ENCODE measurements around the gene HYAL1. TPM values are rescaled to one million over a fixed set of nuclear protein-coding genes. Genes with fewer than 3 reads are reported as not detected.

The HYAL1 gene
- total RNA-seq, 1 donor from 2014 or later = 0.47 TPM

DNA sequence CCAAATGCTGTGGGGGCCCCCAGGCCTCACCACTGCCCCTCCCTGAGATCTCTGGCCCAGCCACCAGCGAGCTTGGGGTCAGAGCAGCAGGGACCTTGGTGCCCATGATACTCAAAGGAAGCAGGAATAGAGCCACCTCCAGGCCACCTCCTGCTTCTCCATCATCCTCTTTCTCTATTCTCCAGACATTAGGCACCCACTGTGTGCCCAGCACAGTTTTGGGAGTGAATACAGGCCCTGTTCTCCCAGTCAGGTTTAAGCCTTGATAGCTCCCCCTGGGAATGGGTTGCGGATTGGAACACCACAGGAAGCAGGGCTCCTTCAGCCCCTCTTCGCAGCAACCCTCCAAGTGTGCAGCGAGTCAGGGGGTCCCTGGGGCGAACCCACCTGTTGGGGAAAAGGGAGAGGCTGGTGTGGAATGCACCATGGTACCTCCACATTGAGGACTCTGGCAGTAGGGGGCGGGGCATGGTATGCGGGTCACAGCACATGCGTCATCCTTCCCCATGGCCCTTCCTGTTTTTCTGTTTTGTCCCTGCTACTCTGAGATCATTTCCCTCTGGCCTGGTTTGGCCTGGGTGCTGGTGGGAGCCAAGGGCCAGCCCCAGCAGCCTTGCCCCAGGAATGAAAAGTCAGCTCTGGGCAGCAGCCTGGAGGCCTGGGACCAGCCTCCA, 48.7 kb downstream of the HYAL1 start:
- ATAC-seq (ENCODE audit: low read depth) (no peak), DNase-seq (no peak)
- Mint-ChIP-seq H3K27me3 (no peaks in the 10 kb centered on the region), H3K9me3 (no peaks in the 10 kb centered on the region), H3K27ac (no peak overlapping the region), H3K36me3 (ENCODE audit: low read depth) (peaks cover 77% of the 10 kb centered on the region), H3K4me1 (peaks cover 27% of the 10 kb centered on the region), H3K4me3 (no peak overlapping the region)
- CTCF ChIA-PET = interaction anchor here (2.6 kb wide), 1 partner anchor 8 kb away, joined by 11 read pairs; no protein-coding TSS in a partner anchor
- TF ChIP-seq, protein P1, sequence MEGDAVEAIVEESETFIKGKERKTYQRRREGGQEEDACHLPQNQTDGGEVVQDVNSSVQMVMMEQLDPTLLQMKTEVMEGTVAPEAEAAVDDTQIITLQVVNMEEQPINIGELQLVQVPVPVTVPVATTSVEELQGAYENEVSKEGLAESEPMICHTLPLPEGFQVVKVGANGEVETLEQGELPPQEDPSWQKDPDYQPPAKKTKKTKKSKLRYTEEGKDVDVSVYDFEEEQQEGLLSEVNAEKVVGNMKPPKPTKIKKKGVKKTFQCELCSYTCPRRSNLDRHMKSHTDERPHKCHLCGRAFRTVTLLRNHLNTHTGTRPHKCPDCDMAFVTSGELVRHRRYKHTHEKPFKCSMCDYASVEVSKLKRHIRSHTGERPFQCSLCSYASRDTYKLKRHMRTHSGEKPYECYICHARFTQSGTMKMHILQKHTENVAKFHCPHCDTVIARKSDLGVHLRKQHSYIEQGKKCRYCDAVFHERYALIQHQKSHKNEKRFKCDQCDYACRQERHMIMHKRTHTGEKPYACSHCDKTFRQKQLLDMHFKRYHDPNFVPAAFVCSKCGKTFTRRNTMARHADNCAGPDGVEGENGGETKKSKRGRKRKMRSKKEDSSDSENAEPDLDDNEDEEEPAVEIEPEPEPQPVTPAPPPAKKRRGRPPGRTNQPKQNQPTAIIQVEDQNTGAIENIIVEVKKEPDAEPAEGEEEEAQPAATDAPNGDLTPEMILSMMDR (IDR thresholded peaks at IDR 0.05) = no peak
- intact Hi-C loops (cut with micrococcal nuclease) = no loop called here
- POLR2A ChIA-PET = interaction anchor here (0.6 kb wide), 1 partner anchor 1198 kb away, joined by 3 read pairs; no protein-coding TSS in a partner anchor

DNA sequence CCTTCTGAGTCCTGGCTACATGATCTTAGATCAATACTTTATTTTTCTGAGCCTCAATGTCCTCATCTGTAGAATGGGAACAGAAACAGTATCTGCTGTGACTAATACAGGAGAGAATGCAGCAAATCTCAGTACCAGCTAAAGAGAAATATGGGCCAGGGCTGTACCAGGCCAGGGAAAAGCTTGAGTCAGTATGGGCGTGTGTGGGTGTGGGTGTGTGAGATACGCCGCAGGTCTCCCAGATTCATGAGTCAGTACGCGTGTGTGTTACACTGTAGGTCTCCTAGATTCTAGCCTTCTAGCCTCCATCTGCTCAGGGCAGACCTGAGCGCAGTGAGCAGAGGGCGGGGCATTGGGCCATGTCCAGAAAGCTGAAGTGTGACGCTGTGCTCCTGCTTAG, 52.2 kb downstream of the HYAL1 start:
- Mint-ChIP-seq H3K9me3 (no peaks in the 10 kb centered on the region), H3K4me1 (peaks cover 49% of the 10 kb centered on the region), H3K4me3 (no peak overlapping the region), H3K36me3 (ENCODE audit: low read depth) (peaks cover 56% of the 10 kb centered on the region), H3K27ac (peak overlapping the region; percentile 30), H3K27me3 (no peaks in the 10 kb centered on the region)
- intact Hi-C loops (cut with micrococcal nuclease) = no loop called here
- DNase-seq (no peak), ATAC-seq (ENCODE audit: low read depth) (no peak)
- CTCF ChIA-PET = interaction anchor here (3.5 kb wide), 1 partner anchor 57 kb away, joined by 15 read pairs; no protein-coding TSS in a partner anchor
- TF ChIP-seq, protein P1 (IDR thresholded peaks at IDR 0.05) = no peak
- POLR2A ChIA-PET = no interaction called here

DNA sequence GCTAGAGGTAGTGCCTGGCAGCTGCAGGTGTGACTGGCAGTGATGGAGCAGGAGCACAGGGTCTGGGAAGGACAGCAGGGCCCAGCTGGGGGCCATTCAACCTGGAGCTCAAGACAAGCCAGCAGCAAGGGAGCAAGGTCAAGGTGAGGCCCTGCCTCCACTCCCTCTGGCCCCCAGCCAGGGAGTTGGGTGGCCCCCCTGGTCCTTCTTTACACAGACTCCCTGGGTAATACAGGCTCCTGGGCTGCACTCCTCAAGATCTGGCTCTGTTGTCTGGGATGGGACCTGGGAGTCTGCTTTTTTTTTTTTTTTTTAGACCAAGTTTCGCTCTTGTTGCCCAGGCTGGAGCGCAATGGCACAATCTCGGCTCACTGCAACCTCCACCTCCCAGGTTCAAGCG, 52.9 kb downstream of the HYAL1 start:
- ChIA-PET POLR2A (interaction anchor here (0.8 to 1.0 kb wide), 2 partner anchors 13 to 15 kb away, joined by 3 read pairs; partner anchors contain the start of gene GNAI2), CTCF (interaction anchor here (3.5 to 5.2 kb wide), 3 partner anchors 9 to 56 kb away, joined by 15 to 104 read pairs (median 34); no protein-coding TSS in a partner anchor)
- Mint-ChIP-seq H3K4me1 (peaks cover 56% of the 10 kb centered on the region), H3K9me3 (no peaks in the 10 kb centered on the region), H3K4me3 (no peak overlapping the region), H3K27me3 (no peaks in the 10 kb centered on the region), H3K27ac (no peak overlapping the region), H3K36me3 (ENCODE audit: low read depth) (peaks cover 53% of the 10 kb centered on the region)
- DNase-seq (no peak), ATAC-seq (ENCODE audit: low read depth) (no peak)
- intact Hi-C loops (cut with micrococcal nuclease) = no loop called here
- TF ChIP-seq, protein P1 (IDR thresholded peaks at IDR 0.05) = no peak

Other genes with a start within 250 kb of the HYAL1 start
- 261 and 316 TPM in 2 replicates for gene RBM5, start 214.7 kb downstream of the HYAL1 start, total RNA-seq
- gene SEMA3F, start 148.2 kb downstream of the HYAL1 start, total RNA-seq = 0.34 TPM in 1 of 2 replicates, not detected in the other
- not detected in 2 replicates for gene GNAT1, start 112.0 kb downstream of the HYAL1 start, total RNA-seq
- not detected in 2 replicates for gene SLC38A3, start 98.3 kb downstream of the HYAL1 start, total RNA-seq
- 281 and 295 TPM in 2 replicates for gene GNAI2, start 67.4 kb downstream of the HYAL1 start, total RNA-seq
- 0.15 TPM in 1 of 2 replicates, not detected in the other for gene SEMA3B, start 34.4 kb downstream of the HYAL1 start, total RNA-seq
- gene LSMEM2, start 24.5 kb downstream of the HYAL1 start, total RNA-seq = not detected in 2 replicates
- 92.2 and 105 TPM in 2 replicates for gene IFRD2, start 11.1 kb downstream of the HYAL1 start, total RNA-seq
- gene HYAL3, start 4.2 kb downstream of the HYAL1 start, total RNA-seq = 2.0 and 2.5 TPM in 2 replicates
- 23.9 and 24.8 TPM in 2 replicates for gene NAA80, start 4.2 kb downstream of the HYAL1 start, total RNA-seq
- 4.2 and 4.4 TPM in 2 replicates for gene HYAL2, start 19.2 kb upstream of the HYAL1 start, total RNA-seq
- 32.2 and 33.4 TPM in 2 replicates for gene TUSC2, start 24.6 kb upstream of the HYAL1 start, total RNA-seq
- 34.0 and 38.0 TPM in 2 replicates for gene RASSF1, start 37.3 kb upstream of the HYAL1 start, total RNA-seq
- 0.61 and 0.64 TPM in 2 replicates for gene ZMYND10, start 42.2 kb upstream of the HYAL1 start, total RNA-seq
- 23.6 and 26.4 TPM in 2 replicates for gene NPRL2, start 47.2 kb upstream of the HYAL1 start, total RNA-seq
- gene CYB561D2, start 47.3 kb upstream of the HYAL1 start, total RNA-seq = 22.9 and 26.0 TPM in 2 replicates
- gene TMEM115, start 55.9 kb upstream of the HYAL1 start, total RNA-seq = 18.7 and 19.6 TPM in 2 replicates
- gene CACNA2D2, start 200.1 kb upstream of the HYAL1 start, total RNA-seq = 0.34 and 0.53 TPM in 2 replicates